ENCODE measurements around the gene ROGDI. TPM values are rescaled to one million over a fixed set of nuclear protein-coding genes. Genes with fewer than 3 reads are reported as not detected.

The ROGDI gene
- total and polyA plus RNA-seq, 2 of the 13 experiments (the other 11 are each of a cell fraction or from before 2014, with no cell fraction given), result 19.2 to 42.1 TPM

DNA sequence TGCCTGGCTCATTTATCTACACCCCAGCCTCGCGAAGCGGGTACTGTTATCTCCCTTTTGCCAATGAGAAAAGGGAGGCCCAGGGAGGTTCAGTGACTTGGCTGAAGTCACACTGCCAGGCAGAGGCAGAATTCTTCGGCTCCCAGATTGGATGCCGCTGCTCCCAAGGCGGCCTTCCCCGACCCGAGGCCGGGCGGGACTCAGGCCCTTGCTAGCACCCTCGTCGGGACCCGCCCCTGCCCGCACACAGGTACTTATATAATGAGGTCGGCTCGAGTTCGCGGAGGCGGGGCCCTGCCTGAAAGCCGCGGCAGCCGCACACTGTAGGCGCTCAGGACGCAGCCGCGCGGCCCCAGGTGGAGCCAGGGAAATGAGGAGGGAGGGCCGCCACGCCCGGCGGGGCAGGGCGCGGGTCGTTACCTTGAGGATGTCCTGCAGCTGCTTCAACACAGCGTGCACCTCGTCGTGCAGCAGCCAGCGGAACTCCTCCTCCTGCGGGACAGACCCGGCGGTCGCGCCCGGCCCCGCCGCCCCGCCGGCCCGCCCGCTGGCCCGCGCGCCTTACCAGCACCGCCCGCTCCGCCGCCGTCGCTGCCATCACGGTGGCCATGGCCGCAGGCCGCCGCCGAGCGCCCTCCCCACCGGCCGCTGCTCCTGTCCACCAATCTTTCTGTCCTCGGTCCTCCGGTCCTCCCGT is at the start of gene ROGDI (continued):
- TF ChIP-seq, protein P1, sequence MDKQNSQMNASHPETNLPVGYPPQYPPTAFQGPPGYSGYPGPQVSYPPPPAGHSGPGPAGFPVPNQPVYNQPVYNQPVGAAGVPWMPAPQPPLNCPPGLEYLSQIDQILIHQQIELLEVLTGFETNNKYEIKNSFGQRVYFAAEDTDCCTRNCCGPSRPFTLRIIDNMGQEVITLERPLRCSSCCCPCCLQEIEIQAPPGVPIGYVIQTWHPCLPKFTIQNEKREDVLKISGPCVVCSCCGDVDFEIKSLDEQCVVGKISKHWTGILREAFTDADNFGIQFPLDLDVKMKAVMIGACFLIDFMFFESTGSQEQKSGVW (CRISPR knock-in tag; IDR thresholded peaks at IDR 0.05; ENCODE audit: borderline replicate concordance), result no peak
- TF ChIP-seq ZNF775 (CRISPR knock-in tag; IDR thresholded peaks at IDR 0.05; ENCODE audit: borderline replicate concordance) (no peak), HES4 (CRISPR knock-in tag; IDR thresholded peaks at IDR 0.05; ENCODE audit: borderline replicate concordance) (no peak), NPAS2 (CRISPR knock-in tag; IDR thresholded peaks at IDR 0.05; ENCODE audit: borderline replicate concordance) (no peak), ZSCAN9 (CRISPR knock-in tag; IDR thresholded peaks at IDR 0.05; ENCODE audit: borderline replicate concordance) (no peak), ATF7-NPFF (CRISPR knock-in tag; IDR thresholded peaks at IDR 0.05; ENCODE audit: low read depth) (no peak), CBFB (CRISPR knock-in tag; IDR thresholded peaks at IDR 0.05) (no peak), GATAD1 (CRISPR knock-in tag; IDR thresholded peaks at IDR 0.05) (no peak; the same call in 1 of the 2 replicates), HOXD1 (CRISPR knock-in tag; IDR thresholded peaks at IDR 0.05) (no peak), NR3C1 (CRISPR knock-in tag; IDR thresholded peaks at IDR 0.05) (no peak), SNAI1 (CRISPR knock-in tag; IDR thresholded peaks at IDR 0.05; ENCODE audit: borderline replicate concordance) (no peak), MEIS2 (CRISPR knock-in tag; IDR thresholded peaks at IDR 0.05) (peak; percentile 24; the same call in 1 of the 2 replicates), WIZ (CRISPR knock-in tag; IDR thresholded peaks at IDR 0.05) (no peak), KAT8 (CRISPR knock-in tag; IDR thresholded peaks at IDR 0.05) (no peak), ZNF619 (CRISPR knock-in tag; IDR thresholded peaks at IDR 0.05) (no peak), TARDBP (CRISPR knock-in tag; IDR thresholded peaks at IDR 0.05) (no peak), PHB2 (IDR thresholded peaks at IDR 0.05; ENCODE audit: partially characterized antibody) (no peak), SIX1 (CRISPR knock-in tag; IDR thresholded peaks at IDR 0.05; ENCODE audit: borderline replicate concordance) (no peak), NR2F6 (IDR thresholded peaks at IDR 0.05) (peak; percentile 24; the same call in 1 of the 2 replicates), NR2F6 (CRISPR knock-in tag; IDR thresholded peaks at IDR 0.05) (peak; percentile 71), ZMYM2 (CRISPR knock-in tag; IDR thresholded peaks at IDR 0.05) (no peak)
- TF ChIP-seq, protein P2, sequence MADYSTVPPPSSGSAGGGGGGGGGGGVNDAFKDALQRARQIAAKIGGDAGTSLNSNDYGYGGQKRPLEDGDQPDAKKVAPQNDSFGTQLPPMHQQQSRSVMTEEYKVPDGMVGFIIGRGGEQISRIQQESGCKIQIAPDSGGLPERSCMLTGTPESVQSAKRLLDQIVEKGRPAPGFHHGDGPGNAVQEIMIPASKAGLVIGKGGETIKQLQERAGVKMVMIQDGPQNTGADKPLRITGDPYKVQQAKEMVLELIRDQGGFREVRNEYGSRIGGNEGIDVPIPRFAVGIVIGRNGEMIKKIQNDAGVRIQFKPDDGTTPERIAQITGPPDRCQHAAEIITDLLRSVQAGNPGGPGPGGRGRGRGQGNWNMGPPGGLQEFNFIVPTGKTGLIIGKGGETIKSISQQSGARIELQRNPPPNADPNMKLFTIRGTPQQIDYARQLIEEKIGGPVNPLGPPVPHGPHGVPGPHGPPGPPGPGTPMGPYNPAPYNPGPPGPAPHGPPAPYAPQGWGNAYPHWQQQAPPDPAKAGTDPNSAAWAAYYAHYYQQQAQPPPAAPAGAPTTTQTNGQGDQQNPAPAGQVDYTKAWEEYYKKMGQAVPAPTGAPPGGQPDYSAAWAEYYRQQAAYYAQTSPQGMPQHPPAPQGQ (CRISPR knock-in tag; IDR thresholded peaks at IDR 0.05; ENCODE audit: borderline replicate concordance), result no peak
- TF ChIP-seq, protein P3, sequence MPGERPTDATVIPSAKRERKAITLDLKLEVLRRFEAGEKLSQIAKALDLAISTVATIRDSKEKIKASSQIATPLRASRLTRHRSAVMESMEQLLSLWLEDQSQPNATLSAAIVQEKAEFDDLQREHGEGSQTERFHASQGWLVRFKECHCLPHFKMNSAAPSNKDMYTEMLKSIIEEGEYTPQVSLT (CRISPR knock-in tag; IDR thresholded peaks at IDR 0.05; ENCODE audit: borderline replicate concordance, low read depth), result no peak; the same call in 1 of the 2 replicates
- TF ChIP-seq, protein P4, sequence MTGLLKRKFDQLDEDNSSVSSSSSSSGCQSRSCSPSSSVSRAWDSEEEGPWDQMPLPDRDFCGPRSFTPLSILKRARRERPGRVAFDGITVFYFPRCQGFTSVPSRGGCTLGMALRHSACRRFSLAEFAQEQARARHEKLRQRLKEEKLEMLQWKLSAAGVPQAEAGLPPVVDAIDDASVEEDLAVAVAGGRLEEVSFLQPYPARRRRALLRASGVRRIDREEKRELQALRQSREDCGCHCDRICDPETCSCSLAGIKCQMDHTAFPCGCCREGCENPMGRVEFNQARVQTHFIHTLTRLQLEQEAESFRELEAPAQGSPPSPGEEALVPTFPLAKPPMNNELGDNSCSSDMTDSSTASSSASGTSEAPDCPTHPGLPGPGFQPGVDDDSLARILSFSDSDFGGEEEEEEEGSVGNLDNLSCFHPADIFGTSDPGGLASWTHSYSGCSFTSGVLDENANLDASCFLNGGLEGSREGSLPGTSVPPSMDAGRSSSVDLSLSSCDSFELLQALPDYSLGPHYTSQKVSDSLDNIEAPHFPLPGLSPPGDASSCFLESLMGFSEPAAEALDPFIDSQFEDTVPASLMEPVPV (CRISPR knock-in tag; IDR thresholded peaks at IDR 0.05), result no peak
- TF ChIP-seq, protein P5, sequence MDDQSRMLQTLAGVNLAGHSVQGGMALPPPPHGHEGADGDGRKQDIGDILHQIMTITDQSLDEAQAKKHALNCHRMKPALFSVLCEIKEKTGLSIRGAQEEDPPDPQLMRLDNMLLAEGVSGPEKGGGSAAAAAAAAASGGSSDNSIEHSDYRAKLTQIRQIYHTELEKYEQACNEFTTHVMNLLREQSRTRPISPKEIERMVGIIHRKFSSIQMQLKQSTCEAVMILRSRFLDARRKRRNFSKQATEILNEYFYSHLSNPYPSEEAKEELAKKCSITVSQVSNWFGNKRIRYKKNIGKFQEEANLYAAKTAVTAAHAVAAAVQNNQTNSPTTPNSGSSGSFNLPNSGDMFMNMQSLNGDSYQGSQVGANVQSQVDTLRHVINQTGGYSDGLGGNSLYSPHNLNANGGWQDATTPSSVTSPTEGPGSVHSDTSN (CRISPR knock-in tag; IDR thresholded peaks at IDR 0.05; ENCODE audit: borderline replicate concordance), result no peak
- TF ChIP-seq, protein P6, sequence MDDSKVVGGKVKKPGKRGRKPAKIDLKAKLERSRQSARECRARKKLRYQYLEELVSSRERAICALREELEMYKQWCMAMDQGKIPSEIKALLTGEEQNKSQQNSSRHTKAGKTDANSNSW (CRISPR knock-in tag; IDR thresholded peaks at IDR 0.05; ENCODE audit: borderline replicate concordance), result no peak
